HG02610 (cell line): Measurements from ENCODE around the gene SPATA2.
"Not testable (repeated sequence)": the region's sequence is repeated elsewhere in the genome, so short reads cannot be mapped to it uniquely, and the experiment has no call there.

Experiments used
- ATAC-seq: cut with Tn5 transposase; IDR thresholded peaks from one replicate; pipeline ENCODE4 v1.9.1; 2021; ENCODE audit warnings: mild to moderate bottlenecking, moderate library complexity; ENCODE audit not compliant: unreplicated experiment

Gene SPATA2, protein sequence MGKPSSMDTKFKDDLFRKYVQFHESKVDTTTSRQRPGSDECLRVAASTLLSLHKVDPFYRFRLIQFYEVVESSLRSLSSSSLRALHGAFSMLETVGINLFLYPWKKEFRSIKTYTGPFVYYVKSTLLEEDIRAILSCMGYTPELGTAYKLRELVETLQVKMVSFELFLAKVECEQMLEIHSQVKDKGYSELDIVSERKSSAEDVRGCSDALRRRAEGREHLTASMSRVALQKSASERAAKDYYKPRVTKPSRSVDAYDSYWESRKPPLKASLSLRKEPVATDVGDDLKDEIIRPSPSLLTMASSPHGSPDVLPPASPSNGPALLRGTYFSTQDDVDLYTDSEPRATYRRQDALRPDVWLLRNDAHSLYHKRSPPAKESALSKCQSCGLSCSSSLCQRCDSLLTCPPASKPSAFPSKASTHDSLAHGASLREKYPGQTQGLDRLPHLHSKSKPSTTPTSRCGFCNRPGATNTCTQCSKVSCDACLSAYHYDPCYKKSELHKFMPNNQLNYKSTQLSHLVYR

DNA sequence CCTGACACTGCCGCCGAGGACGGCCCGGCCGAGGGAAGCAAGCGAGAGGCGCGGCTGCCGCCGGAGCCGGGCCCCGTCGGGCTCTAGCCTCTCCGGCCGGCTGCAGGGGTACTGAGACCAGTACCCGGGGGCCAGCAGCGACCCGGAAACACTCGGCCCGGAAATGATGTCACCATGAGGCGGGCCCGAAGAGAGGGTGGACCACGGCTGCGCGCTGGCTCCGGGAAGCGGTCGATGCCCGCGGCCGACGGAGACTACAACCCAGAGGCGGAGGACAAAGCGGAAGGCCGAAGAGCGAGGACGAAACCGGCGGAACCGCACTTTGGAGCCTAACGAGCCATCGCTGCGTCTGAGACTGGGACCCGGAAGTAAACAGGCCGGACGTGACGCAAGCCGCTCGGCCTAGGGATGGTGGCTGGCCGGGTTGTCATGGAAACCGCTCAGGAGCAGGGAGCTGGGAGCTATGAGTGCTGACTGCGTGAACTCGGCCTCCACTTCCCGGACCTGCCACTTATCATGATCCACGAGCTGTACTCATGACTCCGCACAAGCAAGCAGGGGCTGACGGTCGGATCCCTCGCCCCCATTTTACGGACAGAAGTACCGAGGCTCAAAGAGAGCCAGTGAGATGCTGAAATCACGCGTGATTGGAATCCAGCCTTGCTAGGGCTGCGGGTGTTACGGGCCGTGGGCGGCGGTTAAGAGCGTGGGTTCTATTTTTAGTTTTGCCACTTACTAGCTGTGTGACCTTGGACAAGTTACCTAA is at the start of gene SPATA2:
TSS of gene SPATA2 (minus strand) at position 150 of the 766 bp plus-strand sequence. CDS start 7,039 bp downstream, outside the sequence.
- ATAC-seq = peak; percentile 85

DNA sequence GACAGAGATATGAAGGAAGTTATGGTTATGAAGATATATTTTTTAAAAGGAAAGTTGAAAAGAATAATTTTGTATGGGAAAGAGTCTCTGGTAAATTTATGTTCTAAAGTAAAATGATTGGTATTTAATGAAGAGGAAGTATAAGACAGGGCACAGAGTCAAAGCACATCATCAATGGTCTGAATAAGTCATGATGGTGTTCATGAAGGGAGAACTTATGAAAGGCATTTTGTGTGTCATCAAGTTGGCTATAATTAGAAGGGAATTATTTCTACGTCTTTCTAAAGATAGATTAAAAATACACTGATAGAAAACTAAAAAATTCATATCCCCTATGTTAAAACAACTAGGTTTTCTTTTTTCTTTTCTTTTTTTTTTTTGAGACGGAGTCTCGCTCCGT is 46.1 kb upstream of the SPATA2 start:
- ATAC-seq = no peak

DNA sequence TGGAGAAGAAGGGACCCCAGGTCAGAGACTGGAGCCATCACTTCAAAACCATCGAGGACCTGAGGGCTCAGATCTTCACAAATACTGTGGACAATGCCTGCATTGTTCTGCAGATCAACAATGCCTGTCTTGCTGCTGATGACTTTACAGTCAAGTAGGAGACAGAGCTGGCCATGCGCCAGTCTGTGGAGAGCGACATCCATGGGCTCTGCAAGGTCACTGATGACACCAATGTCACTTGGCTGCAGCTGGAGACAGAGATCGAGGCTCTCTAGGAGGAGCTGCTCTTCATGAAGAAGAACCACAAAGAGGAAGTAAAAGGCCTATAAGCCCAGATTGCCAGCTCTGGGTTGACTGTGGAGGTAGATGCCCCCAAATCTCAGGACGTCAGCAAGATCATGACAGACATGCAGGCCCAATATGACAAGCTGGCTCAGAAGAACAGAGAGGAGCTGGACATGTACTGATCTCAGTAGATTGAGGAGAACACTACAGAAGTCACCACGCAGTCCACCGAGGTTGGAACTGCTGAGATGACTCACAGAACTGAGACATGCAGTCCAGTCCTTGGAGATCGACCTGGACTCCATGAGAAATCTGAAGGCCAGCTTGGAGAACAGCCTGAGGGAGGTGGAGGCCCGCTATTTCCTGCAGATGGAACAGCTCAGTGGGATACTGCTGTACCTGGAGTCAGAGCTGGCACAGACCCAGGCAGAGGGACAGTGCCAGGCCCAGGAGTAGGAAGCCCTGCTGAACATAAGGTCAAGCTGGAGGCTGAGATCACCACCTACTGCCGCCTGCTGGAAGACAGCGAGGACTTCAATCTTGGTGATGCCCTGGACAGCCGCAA is 42.0 kb upstream of the SPATA2 start:
- ATAC-seq = not testable (repeated sequence)

DNA sequence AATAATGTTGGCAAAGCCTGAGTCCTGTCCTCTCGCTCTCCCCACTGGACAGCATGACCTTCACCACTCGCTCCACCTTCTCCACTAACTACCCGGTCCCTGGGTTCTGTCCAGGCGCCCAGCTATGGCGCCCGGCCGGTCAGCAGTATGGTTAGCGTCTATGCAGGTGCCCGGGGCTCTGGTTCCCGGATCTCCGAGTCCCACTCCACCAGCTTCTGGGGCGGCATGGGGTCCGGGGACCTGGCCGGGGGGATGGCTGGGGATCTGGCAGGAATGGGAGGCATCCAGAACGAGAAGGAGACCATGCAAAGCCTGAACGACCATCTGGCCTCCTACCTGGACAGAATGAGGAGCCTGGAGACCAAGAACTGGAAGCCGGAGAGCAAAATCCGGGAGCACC is 41.4 kb upstream of the SPATA2 start:
- no peak for ATAC-seq

DNA sequence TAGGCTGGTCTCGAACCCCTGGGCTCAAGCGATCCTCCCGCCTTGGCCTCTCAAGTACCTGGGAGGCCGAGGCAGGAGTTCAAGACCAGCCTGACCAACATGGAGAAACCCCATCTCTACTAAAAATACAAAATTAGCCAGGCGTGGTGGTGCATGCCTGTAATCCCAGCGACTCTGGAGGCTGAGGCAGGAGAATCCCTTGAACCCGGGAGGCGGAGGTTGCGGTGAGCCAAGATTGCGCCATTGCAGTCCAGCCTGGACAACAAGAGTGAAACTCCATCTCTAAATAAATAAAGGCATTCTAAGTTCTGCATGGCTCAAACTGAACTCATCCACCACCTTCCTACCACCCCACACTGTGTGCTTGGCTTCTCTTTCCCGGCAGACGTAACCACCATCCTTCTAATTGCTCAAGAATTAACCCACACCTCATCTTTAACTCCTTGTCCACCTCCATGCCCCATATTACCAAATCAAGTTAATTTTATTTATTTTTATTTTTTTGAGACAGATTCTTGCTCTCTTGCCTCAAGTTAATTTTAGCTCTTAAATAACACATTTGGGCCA is 40.6 kb upstream of the SPATA2 start:
- ATAC-seq = not testable (repeated sequence)

DNA sequence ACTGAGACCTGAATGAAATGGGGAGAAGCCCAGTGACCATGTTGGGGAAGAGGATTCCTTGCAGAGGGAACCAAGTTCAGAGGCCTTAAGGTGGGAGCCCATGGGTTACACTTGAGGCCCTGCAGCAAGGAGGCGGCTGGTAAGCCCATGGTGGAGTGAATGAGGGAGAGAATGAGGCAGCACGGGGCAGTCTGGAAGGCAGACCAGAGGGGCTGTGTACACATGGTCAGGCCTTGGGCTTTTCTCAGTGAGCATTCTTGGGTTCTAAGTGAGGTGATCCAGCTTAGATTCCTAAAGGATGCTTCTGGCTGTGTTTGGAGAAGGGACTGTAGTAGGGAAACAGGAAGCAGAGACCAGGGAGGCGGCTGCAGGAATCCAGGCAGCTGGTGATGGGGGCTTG is 39.8 kb upstream of the SPATA2 start:
- ATAC-seq = no peak

DNA sequence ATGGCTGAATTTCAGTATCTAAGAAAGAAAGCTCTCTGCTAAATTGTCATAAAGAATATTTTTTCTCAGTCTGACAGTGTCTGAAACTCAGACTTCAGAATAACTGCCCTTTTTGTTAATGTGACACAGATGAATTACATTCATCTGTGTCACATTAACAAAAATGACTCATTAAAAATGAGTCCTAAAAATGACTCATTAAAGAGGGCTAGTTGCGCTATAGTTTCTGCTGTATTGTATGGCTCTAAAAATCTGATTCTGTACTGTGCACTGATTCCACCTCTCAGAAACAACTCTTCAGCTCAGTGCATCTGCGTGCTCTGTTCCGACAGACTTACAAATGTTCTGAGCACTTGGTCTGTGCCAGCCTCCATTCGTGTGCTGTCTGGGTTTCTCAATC is 35.8 kb upstream of the SPATA2 start:
- ATAC-seq = no peak

DNA sequence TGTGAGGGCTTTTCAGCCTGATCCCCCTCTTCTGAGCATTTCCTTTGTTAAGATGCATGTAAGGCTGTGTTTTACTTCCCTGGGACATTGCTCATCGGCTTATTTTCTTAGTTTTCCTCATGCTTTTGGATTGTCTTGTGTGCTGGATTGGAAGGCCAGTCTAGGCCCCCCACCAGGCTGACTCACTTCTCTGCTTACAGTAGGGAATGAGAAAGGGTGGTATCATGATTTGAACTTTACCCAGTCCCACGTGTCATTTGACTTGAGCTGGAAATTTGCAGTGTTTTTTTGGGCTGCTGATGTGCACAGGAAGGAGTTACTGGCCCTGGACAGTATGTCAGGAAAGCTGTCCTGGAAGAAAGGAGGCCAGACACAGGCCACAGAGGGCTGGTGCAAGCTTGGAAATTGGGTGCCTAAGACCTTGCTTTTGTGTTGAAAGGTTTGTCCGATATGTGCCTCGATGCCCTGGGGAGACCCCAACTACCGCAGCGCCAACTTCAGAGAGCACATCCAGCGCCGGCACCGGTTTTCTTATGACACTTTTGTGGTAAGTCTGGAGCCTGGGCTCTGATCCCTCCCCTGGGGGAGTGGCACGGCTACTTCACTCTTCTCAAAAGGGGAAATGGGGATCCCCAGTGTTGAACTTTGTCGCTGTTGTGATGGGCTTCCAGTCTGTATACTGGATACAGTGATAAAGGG is 33.6 kb upstream of the SPATA2 start:
- no peak for ATAC-seq

DNA sequence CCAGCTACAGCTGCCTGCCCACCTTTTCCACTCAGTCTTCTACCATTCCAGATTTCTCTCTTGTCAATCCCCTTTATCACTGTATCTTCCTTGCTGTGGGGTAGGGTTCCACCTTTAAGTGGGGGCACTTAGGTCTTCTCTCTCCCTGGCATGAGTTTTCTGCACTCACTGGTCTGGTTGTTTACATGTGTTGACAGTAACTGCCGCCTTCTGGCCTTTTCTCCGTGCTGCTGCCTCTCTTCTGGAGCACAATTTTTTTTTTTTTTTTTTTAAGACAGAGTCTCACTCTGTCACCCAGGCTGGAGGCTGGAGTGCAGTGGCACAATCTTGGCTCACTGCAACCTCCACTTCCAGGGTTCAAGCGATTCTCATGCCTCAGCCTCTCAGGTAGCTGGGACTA is 32.8 kb upstream of the SPATA2 start:
- ATAC-seq = no peak

DNA sequence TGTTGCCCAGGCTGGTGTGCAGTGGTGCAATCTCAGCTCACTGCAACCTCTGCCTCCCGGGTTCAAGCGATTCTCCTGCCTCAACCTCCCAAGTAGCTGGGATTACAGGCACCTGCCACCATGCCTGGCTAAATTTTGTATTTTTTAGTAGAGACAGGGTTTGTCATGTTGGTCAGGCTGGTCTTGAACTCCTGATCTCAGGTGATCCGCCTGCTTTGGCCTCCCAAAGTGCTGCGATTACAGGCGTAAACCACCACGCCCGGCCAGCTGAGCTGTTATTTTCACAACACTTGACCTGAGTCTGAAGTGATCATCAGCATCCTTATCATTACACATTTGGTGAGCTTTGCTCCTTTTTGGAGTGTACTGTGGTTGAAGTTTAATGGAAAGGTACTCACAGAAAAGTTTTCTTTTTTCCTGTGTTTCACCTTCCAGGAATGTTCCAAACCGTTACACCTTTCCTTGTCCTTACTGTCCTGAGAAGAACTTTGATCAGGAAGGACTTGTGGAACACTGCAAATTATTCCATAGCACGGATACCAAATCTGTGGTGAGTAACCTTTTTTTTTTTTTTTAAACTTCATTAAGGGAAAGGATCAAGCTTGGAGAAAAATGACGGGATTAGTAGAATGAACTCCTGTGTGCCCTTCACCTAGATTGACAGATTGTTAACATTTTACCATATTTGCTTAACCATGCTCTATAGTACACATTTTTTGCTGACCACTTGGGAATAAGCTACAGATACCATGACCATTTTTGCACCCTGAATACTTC is 30.6 kb upstream of the SPATA2 start:
- no peak for ATAC-seq

DNA sequence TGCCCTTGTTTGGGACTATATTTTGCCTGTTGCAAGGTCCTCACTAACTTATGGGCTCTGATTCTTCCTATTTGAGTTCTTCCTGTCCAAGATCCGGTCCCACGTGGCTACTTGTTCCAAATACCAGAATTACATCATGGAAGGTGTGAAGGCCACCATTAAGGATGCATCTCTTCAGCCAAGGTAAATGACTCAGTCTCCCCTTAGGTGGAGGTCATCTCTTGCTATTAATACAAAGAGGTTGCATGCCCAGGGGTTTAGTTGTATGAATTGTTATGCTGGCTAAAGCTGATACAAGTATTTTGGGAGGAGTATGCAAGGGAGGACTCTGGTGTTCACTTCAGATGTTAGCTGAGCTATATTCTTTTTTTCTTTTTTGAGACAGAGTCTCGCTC is 30.0 kb upstream of the SPATA2 start:
- no peak for ATAC-seq

DNA sequence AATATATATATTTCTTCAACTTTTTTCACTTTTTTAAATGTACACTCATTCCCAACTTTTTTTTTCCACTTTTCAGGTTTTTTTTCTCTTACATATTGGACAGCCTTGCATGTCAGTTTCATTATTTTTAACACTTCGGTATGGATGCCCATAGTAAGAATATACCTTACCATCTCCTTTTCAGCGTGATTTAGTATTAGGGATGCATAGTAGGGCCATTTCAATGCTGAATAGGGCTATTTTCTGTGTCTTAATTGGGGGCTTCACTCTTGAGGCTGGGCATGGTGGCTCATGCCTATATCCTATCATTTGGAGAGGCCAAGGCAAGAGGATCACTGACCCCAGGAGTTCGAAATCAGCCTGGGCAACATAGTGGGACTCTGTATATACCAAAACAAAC is 27.6 kb upstream of the SPATA2 start:
- no peak for ATAC-seq

DNA sequence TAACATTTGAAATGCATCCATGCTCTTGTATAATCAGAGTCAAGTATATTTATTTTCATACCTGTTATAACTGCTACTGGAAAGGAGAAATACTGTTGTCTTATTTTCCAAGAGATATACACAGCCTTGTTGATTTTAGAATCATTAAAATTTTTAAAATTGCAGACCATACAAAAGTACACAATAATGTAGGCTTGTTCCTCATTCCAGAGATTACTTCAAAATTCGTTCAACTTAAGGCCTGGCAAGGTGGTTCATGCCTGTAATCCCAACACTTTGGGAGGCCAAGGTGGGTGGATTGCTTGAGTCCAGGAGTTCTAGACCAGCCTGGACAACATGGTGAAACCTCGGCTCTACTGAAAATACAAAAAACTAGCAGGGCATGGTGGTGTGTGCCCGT is 27.0 kb upstream of the SPATA2 start:
- no peak for ATAC-seq

DNA sequence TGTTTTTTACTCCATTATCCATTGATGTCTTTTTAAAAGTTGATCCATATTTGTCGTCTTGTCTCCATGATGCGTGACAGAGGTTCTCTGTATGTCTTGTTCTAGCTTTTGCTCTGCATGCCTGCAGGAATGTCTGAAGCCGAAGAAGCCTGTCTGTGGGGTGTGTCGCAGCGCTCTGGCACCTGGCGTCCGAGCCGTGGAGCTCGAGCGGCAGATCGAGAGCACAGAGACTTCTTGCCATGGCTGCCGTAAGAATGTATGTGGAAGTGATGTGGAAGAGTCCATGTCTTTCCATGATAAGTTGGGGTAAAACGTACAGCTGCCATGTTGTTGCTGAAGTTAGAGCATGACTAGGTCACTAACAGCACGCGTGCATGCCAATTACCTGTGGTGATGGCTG is 26.1 kb upstream of the SPATA2 start:
- no peak for ATAC-seq

DNA sequence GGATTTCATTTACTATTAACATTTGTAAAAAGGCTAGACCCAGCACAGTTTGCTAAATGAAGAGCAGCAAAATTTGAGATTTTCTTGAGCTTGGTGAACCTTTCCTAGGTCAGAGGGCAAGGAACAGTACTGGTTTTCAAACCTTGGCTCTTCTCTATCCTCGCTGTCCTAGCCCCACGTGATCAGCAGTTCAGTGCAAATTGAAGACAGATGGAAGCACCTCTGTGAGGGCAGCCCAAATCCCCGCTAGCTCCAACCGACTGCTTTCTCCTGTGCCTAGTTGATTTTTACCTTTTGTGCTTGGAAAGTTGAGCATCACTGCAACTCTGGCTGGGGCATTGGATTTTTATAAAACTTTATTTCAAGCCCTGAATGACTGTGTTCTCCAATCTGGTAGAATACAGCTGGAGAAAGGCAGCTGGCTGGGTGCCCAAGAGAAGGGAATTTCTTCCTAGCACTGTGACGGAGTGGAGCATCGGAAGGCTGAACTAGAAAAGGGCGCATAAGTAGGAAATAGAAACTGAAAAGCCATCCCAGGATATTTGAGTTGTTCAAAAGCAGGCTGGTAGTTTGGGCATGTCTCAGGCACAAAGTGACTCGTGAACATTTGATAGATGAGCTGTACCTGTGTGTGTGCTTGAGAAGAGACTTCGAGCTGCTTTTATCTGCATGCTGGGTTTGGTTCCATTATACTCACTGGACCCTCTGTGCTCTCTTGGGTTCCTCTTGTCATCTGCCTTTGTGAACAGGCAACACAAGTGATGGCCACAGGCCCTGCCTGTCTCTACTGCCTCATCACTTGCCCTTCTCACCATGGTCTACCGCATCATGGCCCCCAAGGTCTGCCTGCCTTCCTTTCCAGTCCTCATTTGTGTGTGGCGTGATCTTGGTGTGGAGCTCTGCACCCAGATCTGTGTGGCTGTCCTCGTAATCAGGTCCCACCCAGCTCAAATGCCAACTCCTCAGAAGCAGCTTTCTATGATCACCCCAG is 23.1 kb upstream of the SPATA2 start:
- ATAC-seq = no peak

DNA sequence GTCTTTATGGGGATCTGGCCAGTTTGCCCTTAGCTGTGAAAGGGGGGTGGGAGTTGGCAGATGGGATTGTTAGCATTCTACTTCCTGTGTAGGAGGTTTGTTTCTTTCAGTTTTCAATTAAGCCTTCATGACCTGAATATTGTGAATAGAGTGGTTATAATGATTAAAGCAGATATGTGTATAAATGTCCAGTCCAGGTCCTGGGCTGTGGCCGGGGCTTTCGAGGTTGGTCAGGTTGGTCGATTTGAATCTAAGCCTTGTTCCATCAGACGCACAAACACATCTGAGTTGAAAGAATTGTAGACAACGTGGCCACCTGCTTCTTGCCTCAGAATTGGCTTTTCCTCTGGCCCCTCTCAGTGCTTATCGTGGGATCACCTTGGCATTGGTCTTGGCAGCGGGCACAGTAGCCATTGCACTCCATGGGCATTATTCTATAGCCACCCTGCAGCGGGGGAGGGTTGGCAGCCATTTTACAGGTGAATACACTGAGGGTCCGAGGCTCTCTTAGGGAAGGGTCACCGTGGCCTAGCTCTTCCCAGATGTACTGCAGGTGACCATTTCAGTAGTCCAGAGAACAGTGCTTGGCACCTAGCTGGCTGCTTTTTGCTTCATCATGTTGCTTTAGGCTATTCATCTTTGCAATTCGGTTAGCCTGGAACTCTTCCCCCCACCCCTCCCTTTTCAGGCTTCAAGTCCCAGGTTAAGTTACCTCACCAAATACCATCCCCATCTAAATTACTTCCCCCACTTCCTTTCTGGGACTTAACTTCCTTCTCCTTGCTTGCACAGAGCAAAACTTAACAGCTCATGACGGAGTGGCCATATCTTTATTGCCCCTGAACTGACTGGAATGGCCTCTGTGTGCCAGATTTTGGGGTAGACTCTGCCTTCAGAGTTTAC is 21.9 kb upstream of the SPATA2 start:
- ATAC-seq = no peak
